ENCODE results near the gene CHIA. TPM values are rescaled to one million over a fixed set of nuclear protein-coding genes. Genes with fewer than 3 reads are reported as not detected.

The CHIA gene
- total RNA-seq, 1 donor, result not detected

DNA sequence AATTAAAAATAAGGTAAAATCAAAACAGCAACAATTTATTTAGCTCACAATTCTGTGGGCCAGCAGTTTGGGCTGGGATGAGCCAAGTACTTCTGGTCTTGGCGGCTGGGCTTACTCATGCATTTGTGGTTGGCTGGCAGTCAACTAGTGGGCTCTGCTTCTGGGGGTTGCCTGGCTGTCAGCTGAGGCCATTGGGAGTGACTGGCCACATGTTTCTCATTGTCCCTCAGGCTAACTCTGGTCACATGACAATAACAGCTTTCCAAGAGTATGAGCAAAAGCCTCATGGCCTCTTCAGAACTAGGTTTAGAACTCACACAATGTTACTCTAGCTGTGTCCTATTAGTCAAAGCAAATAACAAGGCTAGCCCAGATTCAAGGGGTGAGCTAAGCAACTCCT, 15.6 kb upstream of the CHIA start:
- Histone ChIP-seq H3K4me1 (ENCODE audit: insufficient read depth, low read length) (peaks cover 14% of the 10 kb centered on the region), H3K27me3 (ENCODE audit: insufficient read depth, low read length) (peaks cover 22% of the 10 kb centered on the region), H3K4me2 (ENCODE audit: insufficient read depth, low read length) (peak overlapping the region; percentile 75), H3K4me3 (ENCODE audit: insufficient read depth, low read length) (peak overlapping the region; percentile 59), H3K27ac (ENCODE audit: low read depth, low read length) (peak overlapping the region; percentile 5), H4K20me1 (ENCODE audit: insufficient read depth, low read length) (no peaks in the 10 kb centered on the region), H2AFZ (ENCODE audit: low read length) (peak overlapping the region; percentile 64), H3K36me3 (ENCODE audit: insufficient read depth, low read length) (no peaks in the 10 kb centered on the region), H3K79me2 (ENCODE audit: insufficient read depth, low read length) (no peaks in the 10 kb centered on the region), H3K9me3 (ENCODE audit: low read depth, low read length) (no peaks in the 10 kb centered on the region)
- TF ChIP-seq, protein P1, sequence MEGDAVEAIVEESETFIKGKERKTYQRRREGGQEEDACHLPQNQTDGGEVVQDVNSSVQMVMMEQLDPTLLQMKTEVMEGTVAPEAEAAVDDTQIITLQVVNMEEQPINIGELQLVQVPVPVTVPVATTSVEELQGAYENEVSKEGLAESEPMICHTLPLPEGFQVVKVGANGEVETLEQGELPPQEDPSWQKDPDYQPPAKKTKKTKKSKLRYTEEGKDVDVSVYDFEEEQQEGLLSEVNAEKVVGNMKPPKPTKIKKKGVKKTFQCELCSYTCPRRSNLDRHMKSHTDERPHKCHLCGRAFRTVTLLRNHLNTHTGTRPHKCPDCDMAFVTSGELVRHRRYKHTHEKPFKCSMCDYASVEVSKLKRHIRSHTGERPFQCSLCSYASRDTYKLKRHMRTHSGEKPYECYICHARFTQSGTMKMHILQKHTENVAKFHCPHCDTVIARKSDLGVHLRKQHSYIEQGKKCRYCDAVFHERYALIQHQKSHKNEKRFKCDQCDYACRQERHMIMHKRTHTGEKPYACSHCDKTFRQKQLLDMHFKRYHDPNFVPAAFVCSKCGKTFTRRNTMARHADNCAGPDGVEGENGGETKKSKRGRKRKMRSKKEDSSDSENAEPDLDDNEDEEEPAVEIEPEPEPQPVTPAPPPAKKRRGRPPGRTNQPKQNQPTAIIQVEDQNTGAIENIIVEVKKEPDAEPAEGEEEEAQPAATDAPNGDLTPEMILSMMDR (IDR thresholded peaks at IDR 0.05; ENCODE audit: extremely low read depth, low read depth, low read length), result no peak
- DNase-seq (ENCODE audit: insufficient read length, low spot score, missing footprints), result peak; percentile 91

DNA sequence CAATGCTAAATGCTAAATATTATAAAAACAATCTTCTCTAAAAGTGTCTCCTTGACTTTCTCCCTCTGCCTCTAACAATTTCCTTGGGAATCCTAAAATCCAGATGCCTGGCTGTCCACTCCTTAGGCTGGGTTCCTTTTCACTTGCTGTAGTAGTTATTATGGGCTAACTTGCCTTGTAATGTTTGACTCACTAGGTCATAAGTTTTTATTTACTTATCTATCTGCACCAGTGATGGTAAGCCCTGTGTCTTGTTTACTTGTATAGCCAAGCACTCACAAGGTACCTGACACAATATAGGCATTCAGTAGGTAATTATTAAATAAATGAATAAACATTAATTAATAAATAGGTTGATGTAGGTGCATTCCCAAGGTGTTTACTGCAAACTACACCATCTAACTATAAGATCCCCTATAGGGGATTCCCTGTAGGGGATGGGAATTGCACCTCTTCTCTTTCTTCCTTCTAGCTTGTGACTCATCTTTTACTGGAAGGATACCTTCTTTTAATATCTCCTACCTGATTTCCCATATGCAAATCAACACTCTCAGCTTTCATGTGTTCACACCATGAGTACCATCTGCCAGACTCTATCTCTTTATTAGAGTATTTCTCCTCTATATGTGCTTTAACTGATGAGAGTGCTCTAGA, 14.7 kb upstream of the CHIA start:
- Histone ChIP-seq H4K20me1 (ENCODE audit: insufficient read depth, low read length) (no peaks in the 10 kb centered on the region), H3K27me3 (ENCODE audit: insufficient read depth, low read length) (peaks cover 14% of the 10 kb centered on the region), H3K36me3 (ENCODE audit: insufficient read depth, low read length) (no peaks in the 10 kb centered on the region), H2AFZ (ENCODE audit: low read length) (no peak overlapping the region), H3K4me1 (ENCODE audit: insufficient read depth, low read length) (peaks cover 14% of the 10 kb centered on the region), H3K27ac (ENCODE audit: low read depth, low read length) (no peak overlapping the region), H3K4me2 (ENCODE audit: insufficient read depth, low read length) (no peak overlapping the region), H3K9me3 (ENCODE audit: low read depth, low read length) (no peaks in the 10 kb centered on the region), H3K4me3 (ENCODE audit: insufficient read depth, low read length) (no peak overlapping the region), H3K79me2 (ENCODE audit: insufficient read depth, low read length) (no peaks in the 10 kb centered on the region)
- TF ChIP-seq, protein P1 (IDR thresholded peaks at IDR 0.05; ENCODE audit: extremely low read depth, low read depth, low read length), result no peak
- no peak for DNase-seq (ENCODE audit: insufficient read length, low spot score, missing footprints)

DNA sequence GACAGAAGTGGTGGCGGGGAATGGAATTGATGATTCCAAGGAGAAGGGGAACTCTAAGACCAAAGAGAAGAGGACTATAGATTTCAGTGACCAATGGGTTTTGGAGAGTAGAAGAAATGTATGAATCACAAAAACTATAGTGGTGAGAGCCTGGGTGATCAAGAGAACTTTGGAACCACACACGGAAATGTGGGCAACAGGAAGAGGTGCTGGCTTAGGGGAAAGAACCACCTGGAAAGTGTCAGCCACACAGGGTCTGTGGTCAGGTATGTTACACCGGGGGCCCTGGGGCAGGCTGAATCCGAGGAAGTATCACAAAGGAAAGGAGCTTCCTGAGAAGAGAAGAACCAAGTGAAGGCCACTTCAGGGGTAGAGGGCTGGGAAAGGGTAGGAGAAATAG, 11.5 kb upstream of the CHIA start:
- Histone ChIP-seq H3K9me3 (ENCODE audit: low read depth, low read length) (no peaks in the 10 kb centered on the region), H3K4me3 (ENCODE audit: insufficient read depth, low read length) (no peak overlapping the region)
- TF ChIP-seq, protein P1 (IDR thresholded peaks at IDR 0.05; ENCODE audit: extremely low read depth, low read depth, low read length), result no peak

DNA sequence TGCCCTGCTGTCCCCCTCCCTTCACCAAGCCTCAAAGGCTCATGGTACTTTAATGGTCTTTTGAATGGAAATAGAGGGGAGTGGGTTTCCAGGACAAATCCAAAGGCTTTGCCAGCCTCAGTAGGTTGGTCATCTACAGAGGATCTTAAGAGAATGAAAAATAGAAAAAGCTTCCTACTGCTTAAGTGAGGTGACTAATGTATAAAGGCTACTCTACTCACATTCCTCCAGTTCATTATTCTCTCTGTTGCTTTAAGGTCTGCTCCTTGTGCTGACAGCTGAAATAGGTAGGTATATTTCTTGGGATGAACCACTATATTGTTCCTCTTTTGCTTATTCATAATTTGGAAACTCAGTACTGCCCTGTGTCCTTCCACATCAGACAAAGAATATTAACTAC, 10.4 kb upstream of the CHIA start:
- Histone ChIP-seq H4K20me1 (ENCODE audit: insufficient read depth, low read length) (no peaks in the 10 kb centered on the region), H3K4me1 (ENCODE audit: insufficient read depth, low read length) (peaks cover 2% of the 10 kb centered on the region), H3K9me3 (ENCODE audit: low read depth, low read length) (no peaks in the 10 kb centered on the region), H3K27me3 (ENCODE audit: insufficient read depth, low read length) (no peaks in the 10 kb centered on the region), H3K4me3 (ENCODE audit: insufficient read depth, low read length) (no peak overlapping the region), H3K79me2 (ENCODE audit: insufficient read depth, low read length) (no peaks in the 10 kb centered on the region), H3K27ac (ENCODE audit: low read depth, low read length) (no peak overlapping the region), H3K36me3 (ENCODE audit: insufficient read depth, low read length) (no peaks in the 10 kb centered on the region), H2AFZ (ENCODE audit: low read length) (no peak overlapping the region), H3K4me2 (ENCODE audit: insufficient read depth, low read length) (no peak overlapping the region)
- TF ChIP-seq, protein P1 (IDR thresholded peaks at IDR 0.05; ENCODE audit: extremely low read depth, low read depth, low read length), result no peak
- DNase-seq (ENCODE audit: insufficient read length, low spot score, missing footprints), result no peak

More for the DNA sequence above, 11.5 kb upstream of the CHIA start:
- Histone ChIP-seq H3K4me2 (ENCODE audit: insufficient read depth, low read length) (no peak overlapping the region), H3K36me3 (ENCODE audit: insufficient read depth, low read length) (no peaks in the 10 kb centered on the region), H3K79me2 (ENCODE audit: insufficient read depth, low read length) (no peaks in the 10 kb centered on the region), H3K4me1 (ENCODE audit: insufficient read depth, low read length) (peaks cover 13% of the 10 kb centered on the region), H4K20me1 (ENCODE audit: insufficient read depth, low read length) (no peaks in the 10 kb centered on the region), H3K27ac (ENCODE audit: low read depth, low read length) (no peak overlapping the region), H3K27me3 (ENCODE audit: insufficient read depth, low read length) (no peaks in the 10 kb centered on the region), H2AFZ (ENCODE audit: low read length) (no peak overlapping the region)
- DNase-seq (ENCODE audit: insufficient read length, low spot score, missing footprints), result no peak

Data from osteoblast (primary cell).